K562 (cell line): ENCODE results near the gene GNG3. TPM values are rescaled to one million over a fixed set of nuclear protein-coding genes. Genes with fewer than 3 reads are reported as not detected.

ENCODE experiments used
- ATAC-seq: fragments of 200-7000 bp; cut with Tn5 transposase; 3 replicates; pipeline ENCODE4 v1.9.1; 2020; ENCODE audit warnings: moderate library complexity
- BruUV-seq: library from RNA; stranded (reverse); fragments of 400-500 nt; replicated peaks from 2 replicates; lab custom pipeline; 2021; lab: Mats Ljungman, UMichigan
- CTCF ChIA-PET: fragments of 300-600 bp; formaldehyde crosslinking; extraction: SDS; loops from one replicate; lab custom pipeline; 2021; ENCODE audit warnings: low intra/inter-chr PET ratio; lab: Yijun Ruan, JAX
- POLR2A ChIA-PET: fragments of 300-600, 350-650 bp; sonication (Branson Sonifier 250); formaldehyde crosslinking; extraction: SDS; loops from one replicate; lab custom pipeline; 2021; ENCODE audit warnings: antibody characterized with exemption, inconsistent platforms; lab: Yijun Ruan, JAX
- DNase-seq, 4 experiments: peaks; one replicate each; pipeline versions ENCODE4 v3.0.0 to v3.0.0-alpha.2; 2011 to 2018; ENCODE audit warnings: low spot score in 3 of 4, mixed read lengths in 3 of 4; ENCODE audit errors: extremely low read depth in 1 of 4
- FAIRE-seq: peaks from 2 replicates; lab custom pipeline; 2011; peaks lifted over from hg19 to GRCh38; lab: Jason Lieb, UNC
- H2AFZ ChIP-seq: 2 replicates; pipeline ENCODE4 v1.6.0; 2011; ENCODE audit warnings: low read depth, low read length, control low read depth, inconsistent platforms
- H3K27ac ChIP-seq: fragments of 200-600 bp; 3 replicates; pipeline ENCODE4 v1.8.0; 2011; ENCODE audit warnings: low read depth, mild to moderate bottlenecking, control low read depth, inconsistent platforms, low read length, moderate library complexity, mixed read lengths; ENCODE audit errors: extremely low read depth
- H3K27me3 ChIP-seq, 2 experiments: fragments of 300-600 bp in 1 of 2; 2 replicates in 1 of 2; 3 replicates in 1 of 2; pipeline versions ENCODE4 v1.6.0 to v1.8.0; 2011; ENCODE audit warnings: inconsistent platforms in 2 of 2, low read length in 2 of 2, mild to moderate bottlenecking in 1 of 2, mixed read lengths in 1 of 2, moderate library complexity in 1 of 2; ENCODE audit not compliant: control insufficient read depth in 2 of 2, insufficient read depth in 2 of 2
- H3K36me3 ChIP-seq: fragments of 300-600 bp; 3 replicates; pipeline ENCODE4 v1.8.0; 2011; ENCODE audit warnings: mild to moderate bottlenecking, low read length, inconsistent platforms; ENCODE audit not compliant: control insufficient read depth, insufficient read depth
- H3K4me1 ChIP-seq, 2 experiments: fragments of 200-600 bp in 1 of 2; replicated peaks in 1 of 2; 2 replicates in 1 of 2; 3 replicates in 1 of 2; pipeline versions ENCODE4 v1.5.1 to v1.8.0; 2011; ENCODE audit warnings: inconsistent platforms in 2 of 2, low read length in 2 of 2, mild to moderate bottlenecking in 1 of 2, mixed read lengths in 1 of 2, moderate library complexity in 1 of 2; ENCODE audit not compliant: control insufficient read depth in 2 of 2, insufficient read depth in 2 of 2
- H3K4me2 ChIP-seq: 2 replicates; pipeline ENCODE4 v1.6.1; 2011; ENCODE audit warnings: low read length, control low read depth, inconsistent platforms, mixed read lengths; ENCODE audit not compliant: insufficient read depth
- H3K4me3 ChIP-seq: fragments of 200-600 bp; sonication (generic), shearing (Covaris generic); 2 replicates; pipeline ENCODE4 v1.5.1; 2016; ENCODE audit warnings: control low read depth, inconsistent platforms
- H3K79me2 ChIP-seq: fragments of 200-600 bp; 3 replicates; pipeline ENCODE4 v1.8.0; 2011; ENCODE audit warnings: low read length, inconsistent platforms; ENCODE audit not compliant: control insufficient read depth, insufficient read depth
- H3K9ac ChIP-seq, 2 experiments: 2 replicates each; pipeline versions ENCODE4 v1.6.0 to v1.6.1; 2011; ENCODE audit warnings: low read depth in 2 of 2, low read length in 2 of 2, control low read depth in 1 of 2, inconsistent platforms in 1 of 2, mild to moderate bottlenecking in 1 of 2, mixed read lengths in 1 of 2; ENCODE audit not compliant: insufficient read depth in 1 of 2
- H3K9me1 ChIP-seq: one replicate; pipeline ENCODE4 v1.6.0; 2011; ENCODE audit warnings: inconsistent platforms, mild to moderate bottlenecking, low read length, moderate library complexity; ENCODE audit not compliant: control insufficient read depth, insufficient read depth
- H3K9me3 ChIP-seq: replicated peaks from 2 replicates; pipeline ENCODE4 v1.5.1; 2011; ENCODE audit warnings: low read depth, low read length, inconsistent platforms; ENCODE audit not compliant: control insufficient read depth, insufficient read depth
- H4K20me1 ChIP-seq: replicated peaks from 2 replicates; pipeline ENCODE4 v1.6.1; 2011; ENCODE audit warnings: low read length, inconsistent platforms, mixed read lengths; ENCODE audit not compliant: control insufficient read depth, insufficient read depth
- CXXC5 ChIP-seq: fragments of 250-450 bp; sonication (Bioruptor Pico); IDR thresholded peaks from 2 replicates; pipeline ENCODE4 v1.8.0; 2022; ENCODE audit warnings: inconsistent platforms, mild to moderate bottlenecking, moderate library complexity
- GABPB2 ChIP-seq: fragments of 250-450 bp; sonication (Bioruptor Pico); conservative IDR thresholded peaks from 2 replicates; pipeline ENCODE4 v1.5.1; 2021; ENCODE audit warnings: mild to moderate bottlenecking
- PRDM10 ChIP-seq: fragments of 450-650 bp; IDR thresholded peaks from 2 replicates; pipeline ENCODE4 v1.6.1; 2018; ENCODE audit not compliant: partially characterized antibody
- ZFX ChIP-seq: sonication (generic); formaldehyde crosslinking; IDR thresholded peaks from 2 replicates; pipeline ENCODE4 v1.8.0; 2022; ENCODE audit warnings: mild to moderate bottlenecking, missing genetic modification reagents, moderate library complexity
- ZNF263 ChIP-seq: sonication (generic); formaldehyde crosslinking; IDR thresholded peaks from 2 replicates; pipeline ENCODE4 v1.8.0; 2022; ENCODE audit warnings: mild to moderate bottlenecking, missing genetic modification reagents, borderline replicate concordance
- ZNF766 ChIP-seq: fragments of 200-800 bp; sonication (Bioruptor generic); conservative IDR thresholded peaks from 2 replicates; pipeline ENCODE4 v1.6.1; 2016; ENCODE audit warnings: missing genetic modification characterization, missing compliant biosample characterization
- WGBS: fragments of 100-300 bp; shearing (Covaris generic); methylation state at CpG from one replicate; pipeline ENCODE4 v1.1.6; 2016; ENCODE audit warnings: low coverage, mixed read lengths; ENCODE audit not compliant: insufficient coverage; ENCODE audit errors: missing lambda C conversion rate; 5-methylcytosine and 5-hydroxymethylcytosine counted together
- in situ Hi-C: fragments of 300-500 bp; cut with MboI; formaldehyde crosslinking; loops from 4 replicates; pipeline ENCODE4 v1.15.0; 2018; ENCODE audit warnings: inconsistent platforms, mixed read lengths
- intact Hi-C: fragments of 100-400 bp; cut with micrococcal nuclease; formaldehyde crosslinking; loops from 2 replicates; pipeline ENCODE4 v1.14.2; 2022
- polyA plus RNA-seq, 8 experiments: library from polyadenylated mRNA; depleted of rRNA in 4 of 8; stranded (reverse) in 5 of 8; unstranded in 3 of 8; fragments of >200 nt; fragmentation: Nextera tagmentation in 2 of 8; fragmentation: Illumina TruSeq in 1 of 8; extraction: Ambion mirVana in 2 of 8; extraction: Trizol in 1 of 8; gene quantifications; 2 replicates each; pipeline versions ENCODE4 v1.2.1 to v1.2.3, GENCODE V29; 2011 to 2014; ENCODE audit warnings: inconsistent platforms in 1 of 8, missing spikeins in 1 of 8
- total RNA-seq, 7 experiments: library from RNA; depleted of rRNA in 6 of 7; stranded (reverse); fragments of >200 nt in 6 of 7; fragmentation: Illumina TruSeq in 2 of 7; extraction: Trizol in 2 of 7; gene quantifications; 2 replicates each; pipeline versions ENCODE4 v1.2.1 to v1.2.3, GENCODE V29; 2011 to 2021; ENCODE audit warnings: low replicate concordance in 1 of 7

Gene GNG3
- total and polyA plus RNA-seq, 9 of the 15 experiments (the other 6 are each of a cell fraction or from before 2014, with no cell fraction given): 0.07 TPM; not detected in 8

- intact Hi-C loops: loop anchor here (5.0 kb wide), 1 partner anchor 311 kb away; no protein-coding TSS in a partner anchor
- BruUV-seq: no TSS peak
- FAIRE-seq: no peak
Measured at GRCh38 chr11:62708392-62708791, 916 bp downstream of the GNG3 start.

GRCh38 chr11:62708793-62709192, 1.3 kb downstream of the GNG3 start:
- no peak overlapping the region for H2AFZ ChIP-seq
- H3K27me3 ChIP-seq: no peaks in the 10 kb centered on the region
- WGBS: 73% methylated on average over 7 of the region's 7 CpGs
- ChIA-PET POLR2A (interaction anchor here (0.6 to 4.1 kb wide), 8 partner anchors 9 to 132 kb away, joined by 3 to 31 read pairs (median 6); partner anchors contain the start of genes C11orf98, CSKMT, HNRNPUL2 and TTC9C), CTCF (no interaction called here)
- FAIRE-seq: no peak
- no TSS peak for BruUV-seq
- intact Hi-C loops (loop anchor here (5.0 kb wide), 1 partner anchor 311 kb away; no protein-coding TSS in a partner anchor), in situ Hi-C loops (no loop called here)
- H3K4me1 ChIP-seq: peaks cover 35 to 46% of the 10 kb centered on the region in 2 experiments
- no peak for TF ChIP-seq PRDM10
- TF ChIP-seq ZNF766 (CRISPR knock-in tag): 0 out of 2 replicates have a peak, but pooled peaks have one; percentile 7
- H3K27ac ChIP-seq: peak overlapping the region; percentile 19; the same call in 1 of the 3 replicates
- no peak overlapping the region for H3K4me2 ChIP-seq
- H3K9me3 ChIP-seq: no peaks in the 10 kb centered on the region
- no peak for DNase-seq
- H3K9me1 ChIP-seq: peaks cover 2% of the 10 kb centered on the region
- ATAC-seq: no peak
- no peak overlapping the region for H3K4me3 ChIP-seq
- peak overlapping the region in 1 of 2 experiments; percentile 66; a peak in 1 of 4 replicates for H3K9ac ChIP-seq
- peaks cover 25% of the 10 kb centered on the region for H3K79me2 ChIP-seq
- H4K20me1 ChIP-seq: peaks cover 7% of the 10 kb centered on the region
- H3K36me3 ChIP-seq: peaks cover 76% of the 10 kb centered on the region

More at GRCh38 chr11:62708392-62708791, 916 bp downstream of the GNG3 start:
- peaks cover 4% of the 10 kb centered on the region for H4K20me1 ChIP-seq
- 64% methylated on average over 5 of the region's 5 CpGs for whole genome bisulfite sequencing
- peaks cover 31 to 44% of the 10 kb centered on the region in 2 experiments for H3K4me1 ChIP-seq
- ChIA-PET CTCF (no interaction called here), POLR2A (interaction anchor here (0.6 to 4.1 kb wide), 10 partner anchors 9 to 133 kb away, joined by 3 to 31 read pairs (median 5); partner anchors contain the start of genes C11orf98, CSKMT, HNRNPUL2 and TTC9C)
- peak overlapping the region in 1 of 2 experiments; percentile 66; a peak in 1 of 4 replicates for H3K9ac ChIP-seq
- H3K4me2 ChIP-seq: no peak overlapping the region
- peaks cover 72% of the 10 kb centered on the region for H3K36me3 ChIP-seq
- DNase-seq (peak in 1 of 4 experiments; percentile 46), ATAC-seq (no peak)
- no peak overlapping the region for H2AFZ ChIP-seq
- peaks cover 2% of the 10 kb centered on the region for H3K9me1 ChIP-seq
- H3K27me3 ChIP-seq: no peaks in the 10 kb centered on the region
- no peak overlapping the region; the same call in 2 of the 3 replicates for H3K27ac ChIP-seq
- H3K79me2 ChIP-seq: peaks cover 22% of the 10 kb centered on the region
- in situ Hi-C loops: no loop called here
- no peaks in the 10 kb centered on the region for H3K9me3 ChIP-seq
- TF ChIP-seq ZNF263 (peak; percentile 66; the same call in 1 of the 2 replicates), CXXC5 (CRISPR knock-in tag) (peak; percentile 47; the same call in 1 of the 2 replicates), GABPB2 (CRISPR knock-in tag) (no peak), ZFX (no peak)
- no peak overlapping the region for H3K4me3 ChIP-seq
